WTC11 (cell line): ENCODE data around the gene NUDT3. TPM values are rescaled to one million over a fixed set of nuclear protein-coding genes. Genes with fewer than 3 reads are reported as not detected.

Experiments used
- ATAC-seq: fragments of 200-7000 bp; cut with Tn5 transposase; 2 replicates; pipeline ENCODE4 v1.10.0; 2021; ENCODE audit warnings: mild to moderate bottlenecking, moderate library complexity
- CTCF ChIA-PET: fragments of 300-600 bp; sonication (Branson Sonifier 250); formaldehyde crosslinking; loops from one replicate; lab custom pipeline; 2021; ENCODE audit warnings: antibody characterized with exemption; lab: Charles Lee
- POLR2A ChIA-PET: fragments of 350-600 bp; sonication (Branson Sonifier 250); formaldehyde crosslinking; loops from one replicate; lab custom pipeline; 2021; ENCODE audit warnings: antibody characterized with exemption; lab: Charles Lee
- DNase-seq: peaks from one replicate; pipeline ENCODE4 v3.0.0; 2021; ENCODE audit warnings: low spot score
- H3K27ac Mint-ChIP-seq: 2 replicates; pipeline ENCODE4 v1.8.0; 2021; ENCODE audit warnings: mixed read lengths
- H3K27me3 Mint-ChIP-seq: 2 replicates; pipeline ENCODE4 v1.8.0; 2021; ENCODE audit warnings: low read depth, mild to moderate bottlenecking, moderate library complexity, mixed read lengths
- H3K36me3 Mint-ChIP-seq: 2 replicates; pipeline ENCODE4 v1.8.0; 2021; ENCODE audit warnings: mixed read lengths
- H3K4me1 Mint-ChIP-seq: 2 replicates; pipeline ENCODE4 v1.8.0; 2022; ENCODE audit warnings: mixed read lengths
- H3K4me3 Mint-ChIP-seq: 2 replicates; pipeline ENCODE4 v1.8.0; 2021; ENCODE audit warnings: mild to moderate bottlenecking, moderate library complexity, mixed read lengths
- H3K9me3 Mint-ChIP-seq: 2 replicates; pipeline ENCODE4 v1.8.0; 2021; ENCODE audit warnings: mixed read lengths
- ATF6 ChIP-seq: sonication (generic); formaldehyde crosslinking; IDR thresholded peaks from 2 replicates; pipeline ENCODE4 v1.8.1; 2023; ENCODE audit warnings: mild to moderate bottlenecking, missing genetic modification reagents
- ESRRA ChIP-seq: sonication (generic); formaldehyde crosslinking; IDR thresholded peaks from 2 replicates; pipeline ENCODE4 v1.8.1; 2022; ENCODE audit warnings: mild to moderate bottlenecking, missing genetic modification reagents, borderline replicate concordance
- GRHL2 ChIP-seq: fragments of 250-450 bp; sonication (Bioruptor Pico); IDR thresholded peaks from 2 replicates; pipeline ENCODE4 v1.8.0; 2022; ENCODE audit warnings: mild to moderate bottlenecking, moderate library complexity; ENCODE audit not compliant: insufficient replicate concordance, severe bottlenecking
- HMGA2 ChIP-seq: fragments of 250-450 bp; sonication (Bioruptor Pico); IDR thresholded peaks from 2 replicates; pipeline ENCODE4 v1.4.0; 2021; ENCODE audit warnings: mild to moderate bottlenecking, moderate library complexity
- JAZF1 ChIP-seq: fragments of 250-450 bp; sonication (Bioruptor Pico); IDR thresholded peaks from 2 replicates; pipeline ENCODE4 v1.9.0; 2021; ENCODE audit warnings: moderate library complexity, mild to moderate bottlenecking, inconsistent platforms
- MYBL2 ChIP-seq: sonication (generic); formaldehyde crosslinking; IDR thresholded peaks from 2 replicates; pipeline ENCODE4 v1.8.1; 2023; ENCODE audit warnings: mild to moderate bottlenecking, moderate library complexity, missing genetic modification reagents
- NFATC4 ChIP-seq: fragments of 250-450 bp; sonication (Bioruptor Pico); IDR thresholded peaks from 2 replicates; pipeline ENCODE4 v1.9.0; 2021; ENCODE audit warnings: mild to moderate bottlenecking
- NFE2L1 ChIP-seq: sonication (generic); formaldehyde crosslinking; IDR thresholded peaks from 2 replicates; pipeline ENCODE4 v1.8.1; 2023; ENCODE audit warnings: missing genetic modification reagents
- PRRX2 ChIP-seq: fragments of 250-450 bp; sonication (Bioruptor Pico); IDR thresholded peaks from 2 replicates; pipeline ENCODE4 v1.8.0; 2021; ENCODE audit warnings: mild to moderate bottlenecking
- RELA ChIP-seq: sonication (generic); formaldehyde crosslinking; IDR thresholded peaks from 2 replicates; pipeline ENCODE4 v1.8.1; 2022; ENCODE audit warnings: missing genetic modification reagents, mild to moderate bottlenecking, borderline replicate concordance
- ZNF423 ChIP-seq: fragments of 250-450 bp; sonication (Bioruptor Pico); IDR thresholded peaks from 2 replicates; pipeline ENCODE4 v2.1.2; 2022; ENCODE audit warnings: mild to moderate bottlenecking, moderate library complexity
- ZNF671 ChIP-seq: fragments of 250-450 bp; sonication (Bioruptor Pico); IDR thresholded peaks from 2 replicates; pipeline ENCODE4 v1.8.0; 2021; ENCODE audit warnings: mild to moderate bottlenecking
- total RNA-seq: library from RNA; stranded (reverse); gene quantifications from 3 replicates; pipeline ENCODE4 v1.2.3, GENCODE V29; 2021
- TF ChIP-seq, protein P1 (sequence below): fragments of 250-450 bp; sonication (Bioruptor Pico); IDR thresholded peaks from 2 replicates; pipeline ENCODE4 v1.9.0; 2021; ENCODE audit warnings: mild to moderate bottlenecking, borderline replicate concordance
- TF ChIP-seq, protein P2 (sequence below): sonication (generic); formaldehyde crosslinking; IDR thresholded peaks from 2 replicates; pipeline ENCODE4 v1.8.1; 2023; ENCODE audit warnings: mild to moderate bottlenecking, missing genetic modification reagents, borderline replicate concordance

Gene NUDT3
- total RNA-seq, 1 experiment from 2014 or later, result 30.0 TPM

DNA sequence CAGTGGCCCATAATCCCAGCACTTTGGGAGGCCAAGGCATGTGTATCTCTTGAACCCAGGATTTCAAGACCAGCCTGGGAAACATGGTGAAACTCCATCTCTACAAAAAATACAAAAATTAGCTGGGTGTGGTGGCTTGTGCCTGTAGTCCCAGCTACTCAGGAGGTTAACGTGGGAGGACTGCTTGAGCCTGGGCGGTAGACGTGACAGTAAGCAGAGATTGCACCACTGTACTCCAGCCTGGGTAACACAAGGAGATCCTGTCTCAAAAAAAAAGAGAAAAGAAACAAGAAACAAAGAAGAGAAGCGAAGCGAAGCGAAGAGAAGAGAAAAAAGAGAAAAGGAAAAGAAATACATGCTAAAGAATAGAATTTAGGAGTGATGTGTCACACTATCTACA is 69.2 kb downstream of the NUDT3 start:
- H3K4me1 Mint-ChIP-seq, result peaks cover 12% of the 10 kb centered on the region
- H3K36me3 Mint-ChIP-seq, result peaks cover 6% of the 10 kb centered on the region
- no peak overlapping the region for H3K27ac Mint-ChIP-seq
- no peak for TF ChIP-seq GRHL2
- no peak for TF ChIP-seq ZNF671
- no peak for DNase-seq
- H3K9me3 Mint-ChIP-seq, result peaks cover 5% of the 10 kb centered on the region
- H3K27me3 Mint-ChIP-seq, result no peaks in the 10 kb centered on the region
- H3K4me3 Mint-ChIP-seq, result no peak overlapping the region
- no peak for ATAC-seq
- ChIA-PET CTCF (no interaction called here), POLR2A (no interaction called here)

DNA sequence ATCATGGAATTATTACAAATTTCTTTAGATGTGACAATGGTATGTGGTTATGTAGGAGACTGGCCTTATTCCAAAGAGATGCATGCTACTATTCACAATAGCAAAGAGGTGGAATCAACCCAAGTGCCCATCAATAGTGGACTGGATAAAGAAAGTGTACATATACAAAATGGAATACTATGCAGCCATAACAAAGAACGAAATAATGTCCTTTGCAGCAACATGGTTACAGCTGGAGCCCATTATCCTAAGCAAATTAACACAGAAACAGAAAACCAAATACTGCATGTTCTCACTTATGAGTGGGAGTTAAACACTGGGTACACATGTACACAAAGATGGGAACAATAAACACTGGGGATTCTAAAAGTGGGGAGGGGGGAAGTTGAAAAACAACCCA is 69.7 kb downstream of the NUDT3 start:
- Mint-ChIP-seq H3K4me1 (peaks cover 16% of the 10 kb centered on the region), H3K4me3 (no peak overlapping the region), H3K27ac (no peak overlapping the region), H3K9me3 (peaks cover 5% of the 10 kb centered on the region), H3K27me3 (no peaks in the 10 kb centered on the region), H3K36me3 (peaks cover 6% of the 10 kb centered on the region)
- ChIA-PET POLR2A (no interaction called here), CTCF (no interaction called here)
- DNase-seq (no peak), ATAC-seq (no peak)
- TF ChIP-seq MYBL2 (no peak), ATF6 (no peak), ZNF423 (CRISPR knock-in tag) (no peak), RELA (CRISPR knock-in tag) (no peak), JAZF1 (no peak), NFE2L1 (CRISPR knock-in tag) (no peak)

DNA sequence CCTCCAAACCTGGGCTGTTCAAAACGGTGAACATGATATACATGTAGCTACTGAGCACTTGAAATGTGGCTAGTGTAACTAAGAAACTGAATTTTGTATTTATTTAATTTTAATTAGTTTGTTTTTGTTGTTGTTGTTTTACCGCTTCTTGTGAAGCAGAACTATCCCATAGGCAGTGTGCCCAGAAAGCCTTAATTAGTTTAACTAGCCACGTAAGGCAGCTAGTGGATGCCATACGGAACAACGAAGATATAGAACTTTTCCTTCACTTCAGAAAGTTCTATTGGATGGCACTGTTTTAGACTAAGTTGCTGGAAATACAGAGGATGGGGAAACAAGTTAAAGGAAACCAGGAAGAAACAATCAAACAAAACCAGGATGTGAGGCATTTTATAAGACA is 70.6 kb downstream of the NUDT3 start:
- peaks cover 6% of the 10 kb centered on the region for H3K36me3 Mint-ChIP-seq
- no peak overlapping the region for H3K4me3 Mint-ChIP-seq
- DNase-seq, result no peak
- no peak for TF ChIP-seq GRHL2
- no peak for TF ChIP-seq NFATC4
- TF ChIP-seq HMGA2 (CRISPR knock-in tag), result no peak
- TF ChIP-seq, all 79 proteins: peak for 0
- peaks cover 25% of the 10 kb centered on the region for H3K4me1 Mint-ChIP-seq
- H3K27ac Mint-ChIP-seq, result no peak overlapping the region; the same call in 1 of the 2 replicates
- POLR2A ChIA-PET, result no interaction called here
- CTCF ChIA-PET, result no interaction called here
- no peak for ATAC-seq
- H3K27me3 Mint-ChIP-seq, result no peaks in the 10 kb centered on the region
- H3K9me3 Mint-ChIP-seq, result peaks cover 5% of the 10 kb centered on the region

DNA sequence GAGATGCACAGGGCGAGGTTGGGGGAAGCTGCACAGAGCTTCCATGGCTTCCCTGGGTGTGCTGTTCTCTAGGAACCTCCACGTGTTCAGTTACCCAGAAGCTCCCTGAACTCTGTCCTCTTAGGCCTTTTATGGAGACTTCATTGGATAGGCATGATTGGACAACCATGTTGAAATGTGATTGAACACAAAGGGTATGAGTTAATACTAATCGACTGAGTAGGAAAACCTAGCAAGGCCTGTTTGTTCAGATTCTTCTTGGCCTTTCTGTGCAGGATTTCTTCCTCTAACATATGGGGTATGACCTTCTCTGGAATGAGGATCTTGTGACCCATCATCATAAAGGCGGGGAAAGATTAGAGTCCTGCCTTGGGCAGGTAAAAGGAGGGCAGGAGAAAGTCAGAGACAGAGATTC is 73.0 kb downstream of the NUDT3 start:
- Mint-ChIP-seq H3K27me3 (no peaks in the 10 kb centered on the region), H3K27ac (0 out of 2 replicates have a peak overlapping the region, but pooled peaks have one; percentile 5), H3K4me1 (peaks cover 31% of the 10 kb centered on the region), H3K4me3 (no peak overlapping the region), H3K36me3 (peaks cover 6% of the 10 kb centered on the region), H3K9me3 (peaks cover 5% of the 10 kb centered on the region)
- ATAC-seq, result no peak
- DNase-seq, result no peak
- ChIA-PET POLR2A (no interaction called here), CTCF (no interaction called here)
- TF ChIP-seq PRRX2 (CRISPR knock-in tag) (no peak), ATF6 (no peak), ESRRA (no peak)
- TF ChIP-seq, protein P1, sequence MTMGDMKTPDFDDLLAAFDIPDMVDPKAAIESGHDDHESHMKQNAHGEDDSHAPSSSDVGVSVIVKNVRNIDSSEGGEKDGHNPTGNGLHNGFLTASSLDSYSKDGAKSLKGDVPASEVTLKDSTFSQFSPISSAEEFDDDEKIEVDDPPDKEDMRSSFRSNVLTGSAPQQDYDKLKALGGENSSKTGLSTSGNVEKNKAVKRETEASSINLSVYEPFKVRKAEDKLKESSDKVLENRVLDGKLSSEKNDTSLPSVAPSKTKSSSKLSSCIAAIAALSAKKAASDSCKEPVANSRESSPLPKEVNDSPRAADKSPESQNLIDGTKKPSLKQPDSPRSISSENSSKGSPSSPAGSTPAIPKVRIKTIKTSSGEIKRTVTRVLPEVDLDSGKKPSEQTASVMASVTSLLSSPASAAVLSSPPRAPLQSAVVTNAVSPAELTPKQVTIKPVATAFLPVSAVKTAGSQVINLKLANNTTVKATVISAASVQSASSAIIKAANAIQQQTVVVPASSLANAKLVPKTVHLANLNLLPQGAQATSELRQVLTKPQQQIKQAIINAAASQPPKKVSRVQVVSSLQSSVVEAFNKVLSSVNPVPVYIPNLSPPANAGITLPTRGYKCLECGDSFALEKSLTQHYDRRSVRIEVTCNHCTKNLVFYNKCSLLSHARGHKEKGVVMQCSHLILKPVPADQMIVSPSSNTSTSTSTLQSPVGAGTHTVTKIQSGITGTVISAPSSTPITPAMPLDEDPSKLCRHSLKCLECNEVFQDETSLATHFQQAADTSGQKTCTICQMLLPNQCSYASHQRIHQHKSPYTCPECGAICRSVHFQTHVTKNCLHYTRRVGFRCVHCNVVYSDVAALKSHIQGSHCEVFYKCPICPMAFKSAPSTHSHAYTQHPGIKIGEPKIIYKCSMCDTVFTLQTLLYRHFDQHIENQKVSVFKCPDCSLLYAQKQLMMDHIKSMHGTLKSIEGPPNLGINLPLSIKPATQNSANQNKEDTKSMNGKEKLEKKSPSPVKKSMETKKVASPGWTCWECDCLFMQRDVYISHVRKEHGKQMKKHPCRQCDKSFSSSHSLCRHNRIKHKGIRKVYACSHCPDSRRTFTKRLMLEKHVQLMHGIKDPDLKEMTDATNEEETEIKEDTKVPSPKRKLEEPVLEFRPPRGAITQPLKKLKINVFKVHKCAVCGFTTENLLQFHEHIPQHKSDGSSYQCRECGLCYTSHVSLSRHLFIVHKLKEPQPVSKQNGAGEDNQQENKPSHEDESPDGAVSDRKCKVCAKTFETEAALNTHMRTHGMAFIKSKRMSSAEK, result no peak
- TF ChIP-seq, protein P2, sequence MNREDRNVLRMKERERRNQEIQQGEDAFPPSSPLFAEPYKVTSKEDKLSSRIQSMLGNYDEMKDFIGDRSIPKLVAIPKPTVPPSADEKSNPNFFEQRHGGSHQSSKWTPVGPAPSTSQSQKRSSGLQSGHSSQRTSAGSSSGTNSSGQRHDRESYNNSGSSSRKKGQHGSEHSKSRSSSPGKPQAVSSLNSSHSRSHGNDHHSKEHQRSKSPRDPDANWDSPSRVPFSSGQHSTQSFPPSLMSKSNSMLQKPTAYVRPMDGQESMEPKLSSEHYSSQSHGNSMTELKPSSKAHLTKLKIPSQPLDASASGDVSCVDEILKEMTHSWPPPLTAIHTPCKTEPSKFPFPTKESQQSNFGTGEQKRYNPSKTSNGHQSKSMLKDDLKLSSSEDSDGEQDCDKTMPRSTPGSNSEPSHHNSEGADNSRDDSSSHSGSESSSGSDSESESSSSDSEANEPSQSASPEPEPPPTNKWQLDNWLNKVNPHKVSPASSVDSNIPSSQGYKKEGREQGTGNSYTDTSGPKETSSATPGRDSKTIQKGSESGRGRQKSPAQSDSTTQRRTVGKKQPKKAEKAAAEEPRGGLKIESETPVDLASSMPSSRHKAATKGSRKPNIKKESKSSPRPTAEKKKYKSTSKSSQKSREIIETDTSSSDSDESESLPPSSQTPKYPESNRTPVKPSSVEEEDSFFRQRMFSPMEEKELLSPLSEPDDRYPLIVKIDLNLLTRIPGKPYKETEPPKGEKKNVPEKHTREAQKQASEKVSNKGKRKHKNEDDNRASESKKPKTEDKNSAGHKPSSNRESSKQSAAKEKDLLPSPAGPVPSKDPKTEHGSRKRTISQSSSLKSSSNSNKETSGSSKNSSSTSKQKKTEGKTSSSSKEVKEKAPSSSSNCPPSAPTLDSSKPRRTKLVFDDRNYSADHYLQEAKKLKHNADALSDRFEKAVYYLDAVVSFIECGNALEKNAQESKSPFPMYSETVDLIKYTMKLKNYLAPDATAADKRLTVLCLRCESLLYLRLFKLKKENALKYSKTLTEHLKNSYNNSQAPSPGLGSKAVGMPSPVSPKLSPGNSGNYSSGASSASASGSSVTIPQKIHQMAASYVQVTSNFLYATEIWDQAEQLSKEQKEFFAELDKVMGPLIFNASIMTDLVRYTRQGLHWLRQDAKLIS, result no peak
